HFF-Myc (cell line): ENCODE measurements around the gene INSR.
A peak's percentile ranks its signal among the peaks of the same experiment; 100 is the strongest.

Experiments
- DNase-seq: peaks from one replicate; pipeline ENCODE4 v3.0.0-alpha.2; 2011; ENCODE audit warnings: low read depth; ENCODE audit errors: extremely low read depth
- H3K4me3 ChIP-seq: replicated peaks from 2 replicates; pipeline ENCODE4 v1.5.1; 2011; ENCODE audit warnings: low read depth, mild to moderate bottlenecking, control low read depth, low read length
- CTCF ChIP-seq: IDR thresholded peaks from 2 replicates; pipeline ENCODE4 v1.5.1; 2012; ENCODE audit warnings: mild to moderate bottlenecking, low read depth, low read length, control low read depth; ENCODE audit errors: missing control alignments

Gene INSR

GRCh38 chr19:7333198-7334118 lies 39.2 kb upstream of the INSR start:
- DNase-seq, result no peak
- no peak overlapping the region for H3K4me3 ChIP-seq
- no peak for TF ChIP-seq CTCF

- no peak overlapping the region for H3K4me3 ChIP-seq
- TF ChIP-seq CTCF, result no peak
Observed at GRCh38 chr19:7331446-7331845, 37.2 kb upstream of the INSR start.

GRCh38 chr19:7328647-7329046 lies 34.4 kb upstream of the INSR start:
- TF ChIP-seq CTCF, result no peak
- no peak for DNase-seq
- H3K4me3 ChIP-seq, result no peak overlapping the region

More at GRCh38 chr19:7331446-7331845, 37.2 kb upstream of the INSR start:
- DNase-seq, result no peak

- no peak overlapping the region for H3K4me3 ChIP-seq
- DNase-seq, result no peak
- TF ChIP-seq CTCF, result no peak
Observed at GRCh38 chr19:7327802-7328201, 33.6 kb upstream of the INSR start.

GRCh38 chr19:7326105-7326877 lies 32.1 kb upstream of the INSR start:
- no peak overlapping the region for H3K4me3 ChIP-seq
- no peak for DNase-seq
- TF ChIP-seq CTCF, result peak; percentile 52

- no peak for DNase-seq
- no peak for TF ChIP-seq CTCF
- H3K4me3 ChIP-seq, result no peak overlapping the region
Observed at GRCh38 chr19:7318176-7318575, 24.0 kb upstream of the INSR start.
